ENCODE results near the gene PDE10A.
"Not testable (repeated sequence)": the region's sequence is repeated elsewhere in the genome, so short reads cannot be mapped to it uniquely, and the experiment has no call there.

Gene PDE10A

DNA sequence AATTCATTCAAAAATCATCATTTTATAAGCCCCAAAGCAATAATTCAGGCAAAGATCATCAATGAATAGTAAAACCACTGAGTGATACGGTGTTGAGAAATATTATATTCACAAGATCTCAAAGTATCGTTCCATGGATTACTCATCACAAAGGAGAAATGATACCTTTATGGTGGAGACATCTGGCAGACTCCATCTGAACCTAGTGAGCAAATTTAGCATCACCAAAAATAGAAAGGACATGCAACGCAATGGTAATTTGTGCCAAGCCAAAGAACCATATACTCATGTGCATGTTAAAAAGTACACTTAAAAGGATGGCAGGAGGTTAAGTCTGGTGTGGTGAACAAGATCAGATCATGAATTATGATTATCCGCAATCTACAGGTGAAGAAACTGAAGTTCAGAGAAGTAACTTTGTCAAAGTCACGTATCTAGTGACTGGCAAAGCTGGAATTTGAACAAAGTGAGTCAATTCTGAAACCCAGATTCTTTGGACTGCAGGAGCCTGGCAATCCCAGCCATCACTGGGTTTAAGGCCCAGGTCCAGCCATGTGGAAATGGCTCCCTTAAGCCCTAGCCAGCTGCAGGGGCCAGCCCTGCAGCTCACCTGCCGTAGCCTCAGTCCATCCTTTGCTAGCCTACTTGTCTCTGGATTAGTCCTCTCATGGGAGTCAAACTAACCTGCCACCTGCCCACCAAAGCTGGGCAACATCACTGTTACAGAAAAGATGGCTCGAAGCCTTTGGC, 68.3 kb downstream of the PDE10A start:
- DNase-seq (ENCODE audit: low read depth in 1 of 2, low spot score in 1 of 2): no peak

- DNase-seq (ENCODE audit: low read depth in 1 of 2, low spot score in 1 of 2): not testable (repeated sequence)
These were observed 70.1 kb downstream of the PDE10A start for GRCh38 chr6:165592947-165593346.

DNA sequence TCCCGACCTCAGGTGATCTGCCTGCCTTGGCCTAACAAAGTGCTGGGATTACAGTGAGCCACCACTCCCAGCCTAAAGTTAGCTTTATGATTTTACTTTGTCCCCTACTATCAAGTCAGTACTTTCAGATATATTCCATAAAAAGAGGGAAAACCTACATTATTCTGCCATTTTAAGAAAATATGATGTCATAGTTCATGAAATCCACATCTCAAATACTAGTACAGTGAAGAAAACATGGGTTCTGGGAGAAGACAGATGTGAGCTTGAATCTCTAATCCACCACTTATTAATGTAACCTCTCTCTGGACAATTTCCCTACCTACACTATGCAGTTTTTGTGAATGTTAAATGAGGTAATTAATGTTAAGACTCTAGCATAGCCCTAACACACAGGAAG, 74.5 kb downstream of the PDE10A start:
- no peak for DNase-seq (ENCODE audit: low read depth in 1 of 2, low spot score in 1 of 2)

DNA sequence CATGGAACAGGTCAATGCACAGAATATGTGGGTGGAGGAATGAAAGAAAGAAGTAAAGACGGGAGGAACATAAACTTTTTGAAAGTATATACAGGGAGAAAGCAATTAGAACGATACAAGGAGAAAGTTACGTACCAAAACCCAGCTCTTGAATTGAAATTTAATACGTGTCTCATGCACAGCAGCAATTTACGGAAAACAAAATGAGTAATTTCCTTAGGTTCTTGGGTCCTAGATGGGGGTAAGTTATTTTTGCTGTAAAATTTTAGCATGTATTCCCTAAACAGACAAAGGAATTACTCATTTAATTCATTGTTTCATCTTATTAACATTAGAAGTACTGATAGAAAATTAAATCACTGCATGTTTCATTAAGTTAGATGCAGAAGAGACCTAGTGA, 75.8 kb downstream of the PDE10A start:
- DNase-seq (ENCODE audit: low read depth in 1 of 2, low spot score in 1 of 2): no peak

DNA sequence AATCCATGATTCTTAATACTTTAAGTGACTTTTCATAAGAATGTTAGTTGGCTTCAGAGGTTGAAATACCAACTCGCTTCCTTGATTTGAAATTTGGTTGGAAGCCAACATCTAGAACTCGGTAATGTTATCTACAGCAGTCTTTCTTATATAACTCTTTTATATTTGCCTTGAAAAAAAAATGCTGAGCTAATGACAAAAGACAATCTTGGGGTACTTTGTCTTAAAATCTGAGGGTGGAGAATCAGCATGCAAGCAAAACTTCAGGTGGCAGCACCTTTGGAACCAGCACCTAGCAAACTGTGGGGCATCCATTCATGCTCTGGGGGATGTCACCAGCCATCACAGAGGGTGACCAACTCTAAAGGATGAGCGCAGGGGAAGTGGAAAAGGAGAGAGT, 76.3 kb downstream of the PDE10A start:
- no peak for DNase-seq (ENCODE audit: low read depth in 1 of 2, low spot score in 1 of 2)

- DNase-seq (ENCODE audit: low read depth in 1 of 2, low spot score in 1 of 2): no peak
These were observed 78.0 kb downstream of the PDE10A start for GRCh38 chr6:165585060-165585459.

GRCh38 chr6:165584541-165584940, 78.5 kb downstream of the PDE10A start:
- no peak for DNase-seq (ENCODE audit: low read depth in 1 of 2, low spot score in 1 of 2)

GRCh38 chr6:165581678-165582077, 81.4 kb downstream of the PDE10A start:
- no peak for DNase-seq (ENCODE audit: low read depth in 1 of 2, low spot score in 1 of 2)

DNA sequence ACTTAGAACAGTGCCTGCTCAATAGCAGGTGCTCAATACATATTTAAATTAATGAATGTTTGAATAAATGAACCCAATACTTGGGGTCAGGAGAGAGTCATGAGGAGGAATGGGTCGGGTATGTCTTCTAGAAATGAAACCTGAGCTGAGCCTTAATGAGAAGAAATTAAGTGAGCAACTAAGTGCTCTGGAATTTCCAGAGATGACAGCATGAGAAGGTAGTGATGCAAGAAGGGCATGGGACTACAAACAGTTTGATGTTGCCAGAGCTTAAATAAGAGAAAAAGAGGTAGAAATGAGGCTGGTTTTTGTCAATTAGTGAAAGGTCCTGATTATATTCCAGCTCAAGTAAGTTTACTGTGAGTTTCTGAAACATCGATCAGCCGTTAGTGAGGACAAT, 82.9 kb downstream of the PDE10A start:
- DNase-seq (ENCODE audit: low read depth in 1 of 2, low spot score in 1 of 2): no peak

- DNase-seq (ENCODE audit: low read depth in 1 of 2, low spot score in 1 of 2): no peak
These were observed 83.9 kb downstream of the PDE10A start for GRCh38 chr6:165579151-165579550.

- no peak for DNase-seq (ENCODE audit: low read depth in 1 of 2, low spot score in 1 of 2)
These were observed 85.5 kb downstream of the PDE10A start for GRCh38 chr6:165577556-165577955.

DNA sequence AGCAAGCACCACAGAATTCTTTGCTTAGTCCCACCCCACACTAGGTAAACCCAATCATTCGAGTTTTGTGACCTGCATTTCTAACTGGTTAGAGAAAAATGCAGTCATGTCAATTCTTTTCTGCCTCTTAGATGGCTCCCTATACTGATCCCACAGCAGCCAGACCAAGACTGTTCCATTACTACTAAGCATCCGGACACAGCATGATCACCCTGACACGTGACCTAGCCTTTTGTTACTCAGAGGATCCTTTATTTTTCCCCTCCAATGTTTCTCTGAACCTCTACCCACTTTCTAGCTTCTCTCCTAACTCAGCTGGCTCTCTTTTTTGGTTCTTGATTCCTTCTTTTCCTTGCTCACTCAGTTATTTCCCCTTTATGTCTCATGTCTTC, 87.9 kb downstream of the PDE10A start:
- DNase-seq (ENCODE audit: low read depth in 1 of 2, low spot score in 1 of 2): no peak

DNA sequence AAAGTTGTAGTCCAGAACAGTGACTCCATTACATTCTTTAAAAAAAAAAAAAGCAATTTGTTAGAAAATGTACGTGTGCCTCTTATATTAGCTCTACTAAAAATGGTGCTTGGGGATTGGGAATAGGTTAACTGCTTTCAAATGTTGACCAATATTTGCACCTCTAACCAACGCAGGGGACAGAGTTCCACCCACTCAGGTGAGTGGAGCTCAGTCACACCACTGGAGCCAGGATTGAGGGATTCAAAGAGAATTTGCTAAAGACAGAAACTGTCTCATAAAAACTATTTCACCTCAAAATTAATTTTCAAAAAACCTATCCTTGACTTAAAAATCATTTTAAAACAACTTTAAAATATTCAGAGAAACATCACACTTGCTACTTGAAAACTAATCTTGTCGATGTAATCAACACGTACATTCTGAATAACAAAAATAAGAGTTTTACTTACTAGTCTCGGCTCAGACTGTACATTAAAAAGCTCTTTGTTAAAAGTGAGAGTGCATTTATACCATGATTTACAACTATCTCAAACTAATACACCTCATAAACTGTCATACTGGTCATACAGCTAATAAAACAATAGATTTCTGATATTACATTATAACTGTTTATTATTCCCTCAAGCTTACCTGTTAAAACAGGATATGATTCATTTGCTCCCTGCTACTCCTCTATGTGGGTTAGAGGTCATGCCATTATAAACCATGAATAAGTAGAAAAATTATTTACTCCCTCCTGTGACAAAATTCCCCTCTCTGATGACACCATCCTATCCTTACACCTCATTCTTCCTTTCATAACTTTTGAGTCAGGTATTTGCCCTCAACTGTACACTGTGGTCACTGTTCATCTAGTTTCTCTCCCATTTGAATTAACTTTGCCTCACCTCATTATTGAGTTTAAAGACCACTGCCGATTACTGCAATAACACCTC, 88.6 kb downstream of the PDE10A start:
- no peak for DNase-seq (ENCODE audit: low read depth in 1 of 2, low spot score in 1 of 2)

- DNase-seq (ENCODE audit: low read depth in 1 of 2, low spot score in 1 of 2): no peak
These were observed 89.4 kb downstream of the PDE10A start for GRCh38 chr6:165573671-165574070.

- no peak for DNase-seq (ENCODE audit: low read depth in 1 of 2, low spot score in 1 of 2)
These were observed 91.3 kb downstream of the PDE10A start for GRCh38 chr6:165571721-165572132.

DNA sequence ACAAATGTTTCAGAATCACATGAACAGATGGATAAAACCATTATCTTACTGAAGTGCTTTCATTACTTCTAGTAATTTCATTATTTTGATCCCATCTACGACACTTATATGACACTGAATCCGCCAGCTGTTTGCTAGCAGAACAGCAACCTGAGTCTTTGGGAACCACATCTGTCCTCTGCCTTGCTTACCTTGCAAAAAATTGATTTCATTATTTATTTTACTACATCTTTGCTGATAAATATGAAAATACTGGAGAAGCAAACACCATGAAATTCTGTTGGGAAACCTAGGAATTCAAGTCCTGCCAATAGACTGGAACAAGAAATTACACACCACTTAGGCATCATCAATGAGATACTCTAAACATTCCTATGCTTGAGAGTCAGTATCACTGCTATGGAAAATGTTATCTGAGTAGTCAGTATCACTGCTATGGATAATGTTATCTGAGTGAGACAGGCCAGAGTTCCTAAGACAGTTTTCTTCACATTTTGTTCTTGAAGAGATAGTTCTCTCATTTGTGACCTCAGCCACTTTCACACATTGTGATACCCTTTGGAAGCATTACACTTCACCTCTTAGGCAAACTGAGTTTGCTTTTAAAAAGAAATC, 91.9 kb downstream of the PDE10A start:
- DNase-seq (ENCODE audit: low read depth in 1 of 2, low spot score in 1 of 2): no peak

DNA sequence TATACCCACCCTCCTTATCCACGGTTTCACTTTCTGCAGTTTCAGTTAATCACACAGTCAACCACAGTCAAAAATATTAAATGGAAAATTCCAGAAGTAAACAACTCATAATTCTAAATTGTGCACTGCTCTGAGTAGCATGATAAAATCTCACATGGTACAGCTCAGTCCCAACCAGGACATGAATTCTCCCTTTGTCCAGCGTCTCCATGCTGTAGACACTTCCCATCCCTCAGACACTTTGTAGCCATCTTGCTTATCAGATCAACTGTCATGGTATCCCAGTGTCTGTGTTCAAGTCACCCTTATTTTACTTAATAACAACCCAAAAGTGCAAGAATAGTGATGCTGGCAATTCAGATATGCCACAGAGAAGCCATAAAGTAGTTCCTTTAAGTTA, 94.7 kb downstream of the PDE10A start:
- DNase-seq (ENCODE audit: low read depth in 1 of 2, low spot score in 1 of 2): no peak

DNA sequence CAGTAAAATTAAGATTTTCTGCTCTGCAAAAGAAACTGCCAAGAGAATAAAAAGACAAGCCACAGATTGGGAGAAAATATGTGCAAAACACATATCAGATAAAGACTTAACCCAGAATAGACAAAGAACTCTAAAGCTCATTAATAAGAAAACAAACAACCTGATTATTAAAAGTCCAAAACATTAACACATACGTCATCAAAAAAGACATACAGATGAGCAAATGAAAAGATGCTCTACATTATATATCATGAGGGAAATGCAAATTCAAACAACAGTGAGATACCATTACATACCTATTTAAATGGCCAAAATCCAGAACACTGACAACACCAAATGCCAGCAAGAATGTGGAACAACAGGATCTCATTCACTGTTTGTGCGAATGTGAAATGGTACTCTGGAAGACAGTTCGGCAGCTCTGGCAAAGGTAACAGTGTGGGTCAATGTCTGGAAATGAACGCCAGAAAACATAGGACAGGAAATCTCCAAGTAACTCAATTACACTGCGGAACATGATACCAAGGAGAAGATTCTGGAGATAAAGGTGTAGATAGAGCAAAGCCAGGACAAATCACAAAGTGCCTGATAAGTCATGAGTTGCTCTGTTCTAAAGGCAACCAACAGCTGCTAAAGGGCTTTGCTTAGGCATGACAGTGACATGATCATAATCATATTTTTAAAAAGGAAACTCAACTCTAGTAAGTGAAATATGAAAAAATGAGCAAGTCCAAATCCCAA, 96.8 kb downstream of the PDE10A start:
- DNase-seq (ENCODE audit: low read depth in 1 of 2, low spot score in 1 of 2): no peak

GRCh38 chr6:165562421-165563090, 100.5 kb downstream of the PDE10A start:
- no peak for DNase-seq (ENCODE audit: low read depth in 1 of 2, low spot score in 1 of 2)

GRCh38 chr6:165559632-165560031, 103.4 kb downstream of the PDE10A start:
- DNase-seq (ENCODE audit: low read depth in 1 of 2, low spot score in 1 of 2): no peak

GRCh38 chr6:165558097-165558496, 104.9 kb downstream of the PDE10A start:
- not testable (repeated sequence) for DNase-seq (ENCODE audit: low read depth in 1 of 2, low spot score in 1 of 2)

All from activated T-helper 1 cell treated with anti-CD3 and anti-CD28 coated beads, Interleukin-2, amount 50 U/mL, for 16 hours (primary cell).